HG02798 (cell line): ENCODE results near the gene RAE1.

ENCODE experiments used
- ATAC-seq: cut with Tn5 transposase; IDR thresholded peaks from one replicate; pipeline ENCODE4 v1.9.1; 2021; ENCODE audit warnings: mild to moderate bottlenecking; ENCODE audit not compliant: unreplicated experiment, poor library complexity

Gene RAE1

GRCh38 chr20:57425150-57426013 is 74.3 kb downstream of the RAE1 start:
- no peak for ATAC-seq

GRCh38 chr20:57426271-57426689 is 75.2 kb downstream of the RAE1 start:
- ATAC-seq, result no peak

- no peak for ATAC-seq
These were observed 75.8 kb downstream of the RAE1 start for GRCh38 chr20:57426831-57427230.

- no peak for ATAC-seq
These were observed 77.5 kb downstream of the RAE1 start for GRCh38 chr20:57428324-57429158.
